Measurements from ENCODE around the gene HOXB6. TPM values are rescaled to one million over a fixed set of nuclear protein-coding genes. Genes with fewer than 3 reads are reported as not detected.

The HOXB6 gene
- total and polyA plus RNA-seq, 9 donors: 0.25 to 10.3 (median 1.2) TPM

DNA sequence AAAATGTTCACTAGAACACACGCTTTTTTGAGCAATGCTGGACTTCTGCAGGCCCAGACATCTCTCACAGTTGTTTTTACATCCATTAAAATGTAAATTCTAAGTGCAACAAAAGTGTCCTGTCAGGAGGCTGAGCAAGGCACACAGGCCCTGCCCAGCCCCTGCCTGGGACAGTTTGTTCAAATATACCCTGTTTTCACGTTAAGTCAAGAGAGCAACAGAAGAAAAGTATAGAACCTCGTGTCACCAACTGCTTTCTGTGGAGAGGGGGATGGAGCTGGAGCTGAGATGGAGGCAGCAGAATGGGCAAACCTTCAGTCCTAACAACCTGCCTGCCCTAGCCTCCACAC is 55.5 kb downstream of the HOXB6 start:
- H3K9me3 ChIP-seq: peaks cover 0 to 4% of the 10 kb centered on the region in 2 donors
- no peaks in the 10 kb centered on the region for H3K36me3 ChIP-seq
- no peaks in the 10 kb centered on the region for H3K4me1 ChIP-seq (ENCODE audit: insufficient read depth)
- H3K4me3 ChIP-seq: no peak overlapping the region
- H3K27me3 ChIP-seq: no peaks in the 10 kb centered on the region
- no peak overlapping the region for H3K27ac ChIP-seq
- WGBS, 3 donors: 71 to 74% (median 72%) methylated on average over 3 of the region's 3 CpGs
- TF ChIP-seq POLR2A (IDR thresholded peaks at IDR 0.05): no peak
- intact Hi-C loops (cut with DNase I): loop anchor here in 1 of 4 donors (5.0 kb wide), 1 partner anchor 1603 kb away; the partner anchor contains the start of gene PPP1R9B
- no peak for DNase-seq

DNA sequence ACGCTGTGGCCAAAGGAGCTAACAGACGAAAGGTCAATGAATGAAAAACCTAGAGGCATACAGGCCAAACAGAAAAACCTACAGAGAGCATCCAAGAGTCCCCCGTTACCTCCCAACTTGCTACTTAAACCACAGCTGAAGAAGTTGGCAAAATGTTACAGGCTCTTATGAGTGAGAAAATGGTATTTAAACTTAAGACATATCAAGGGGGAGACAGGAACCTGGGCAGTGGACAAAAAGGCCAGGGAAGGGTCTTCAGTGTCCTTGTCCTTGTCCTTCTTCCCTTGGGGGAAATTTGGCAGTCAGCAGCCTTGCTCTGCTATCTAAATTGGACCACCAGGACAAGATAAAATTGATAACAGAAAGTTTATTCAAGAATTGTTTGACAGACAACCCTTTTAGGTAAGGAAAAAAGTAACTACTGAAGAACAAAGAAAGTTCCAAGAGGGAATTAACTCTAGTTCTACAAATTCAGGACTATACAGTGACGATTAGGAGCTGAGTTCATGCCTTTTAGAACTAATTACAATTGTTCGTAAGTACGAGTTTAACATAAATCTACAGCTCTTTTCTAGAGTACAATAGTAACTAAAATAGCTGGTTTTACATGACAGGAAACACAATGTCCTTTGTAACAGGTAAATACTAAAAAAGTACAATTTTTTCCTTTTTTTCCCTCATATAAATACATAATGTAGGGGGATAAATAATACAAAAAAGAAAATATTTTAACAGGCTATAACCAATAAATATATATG is 56.1 kb downstream of the HOXB6 start:
- 59 to 65% (median 62%) methylated on average over 6 of the region's 6 CpGs for WGBS, 3 donors
- TF ChIP-seq EP300 (IDR thresholded peaks at IDR 0.05): no peak
- TF ChIP-seq POLR2A (IDR thresholded peaks at IDR 0.05): no peak
- TF ChIP-seq, protein P1, sequence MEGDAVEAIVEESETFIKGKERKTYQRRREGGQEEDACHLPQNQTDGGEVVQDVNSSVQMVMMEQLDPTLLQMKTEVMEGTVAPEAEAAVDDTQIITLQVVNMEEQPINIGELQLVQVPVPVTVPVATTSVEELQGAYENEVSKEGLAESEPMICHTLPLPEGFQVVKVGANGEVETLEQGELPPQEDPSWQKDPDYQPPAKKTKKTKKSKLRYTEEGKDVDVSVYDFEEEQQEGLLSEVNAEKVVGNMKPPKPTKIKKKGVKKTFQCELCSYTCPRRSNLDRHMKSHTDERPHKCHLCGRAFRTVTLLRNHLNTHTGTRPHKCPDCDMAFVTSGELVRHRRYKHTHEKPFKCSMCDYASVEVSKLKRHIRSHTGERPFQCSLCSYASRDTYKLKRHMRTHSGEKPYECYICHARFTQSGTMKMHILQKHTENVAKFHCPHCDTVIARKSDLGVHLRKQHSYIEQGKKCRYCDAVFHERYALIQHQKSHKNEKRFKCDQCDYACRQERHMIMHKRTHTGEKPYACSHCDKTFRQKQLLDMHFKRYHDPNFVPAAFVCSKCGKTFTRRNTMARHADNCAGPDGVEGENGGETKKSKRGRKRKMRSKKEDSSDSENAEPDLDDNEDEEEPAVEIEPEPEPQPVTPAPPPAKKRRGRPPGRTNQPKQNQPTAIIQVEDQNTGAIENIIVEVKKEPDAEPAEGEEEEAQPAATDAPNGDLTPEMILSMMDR (IDR thresholded peaks at IDR 0.05): no peak
- Histone ChIP-seq H3K27ac (no peak overlapping the region), H3K4me3 (no peak overlapping the region), H3K4me1 (ENCODE audit: insufficient read depth) (no peaks in the 10 kb centered on the region), H3K36me3 (no peaks in the 10 kb centered on the region), H3K9me3 (peaks cover 0 to 4% of the 10 kb centered on the region in 2 donors), H3K27me3 (no peaks in the 10 kb centered on the region)
- intact Hi-C loops (cut with DNase I): loop anchor here in 1 of 4 donors (5.0 kb wide), 1 partner anchor 1604 kb away; the partner anchor contains the start of gene PPP1R9B
- no peak for DNase-seq

DNA sequence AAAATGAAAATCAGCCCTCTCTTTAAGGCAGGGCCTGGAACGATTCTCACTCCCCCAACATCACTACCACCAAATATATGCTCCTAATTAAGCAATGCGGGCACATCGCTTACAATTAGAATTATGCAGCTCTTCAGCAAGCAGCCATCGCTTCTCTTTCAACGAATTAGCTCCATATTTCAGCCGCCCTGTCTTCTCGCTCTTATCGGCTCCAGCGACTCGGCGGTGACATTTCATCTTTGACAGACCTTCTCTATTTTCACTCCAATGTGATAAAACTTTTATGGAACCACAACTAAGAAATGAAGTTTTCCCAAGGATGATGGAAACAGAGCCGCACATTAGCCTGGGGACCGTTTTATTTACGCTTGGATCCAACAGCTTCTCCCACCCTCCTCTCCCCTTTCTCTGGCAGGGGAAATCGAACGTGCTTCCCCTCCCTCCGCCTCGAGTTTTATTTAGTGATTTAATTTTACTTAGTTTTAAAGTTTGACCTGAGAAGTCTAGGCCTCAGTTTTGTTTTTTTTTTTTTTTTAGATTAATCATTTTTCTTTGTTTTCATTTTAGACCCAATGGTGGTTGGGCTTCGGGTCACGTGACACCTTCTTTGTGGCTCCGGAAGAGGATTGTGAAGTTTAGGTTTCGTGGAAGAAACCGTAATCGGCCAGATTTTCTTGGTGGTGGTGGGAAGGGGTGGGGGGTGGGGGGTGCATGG is 56.8 kb downstream of the HOXB6 start:
- Histone ChIP-seq H3K4me3 (peak overlapping the region; percentile 17), H3K27ac (no peak overlapping the region), H3K9me3 (peaks cover 0 to 4% of the 10 kb centered on the region in 2 donors), H3K36me3 (no peaks in the 10 kb centered on the region), H3K27me3 (no peaks in the 10 kb centered on the region), H3K4me1 (ENCODE audit: insufficient read depth) (no peaks in the 10 kb centered on the region)
- DNase-seq: no peak
- WGBS, 3 donors: 24 to 33% (median 27%) methylated on average over 24 of the region's 24 CpGs
- intact Hi-C loops (cut with DNase I): loop anchor here in 1 of 4 donors (5.0 kb wide), 1 partner anchor 1604 kb away; the partner anchor contains the start of gene PPP1R9B
- TF ChIP-seq POLR2A (IDR thresholded peaks at IDR 0.05): no peak
- TF ChIP-seq, protein P1 (IDR thresholded peaks at IDR 0.05): no peak
- TF ChIP-seq EP300 (IDR thresholded peaks at IDR 0.05): no peak

DNA sequence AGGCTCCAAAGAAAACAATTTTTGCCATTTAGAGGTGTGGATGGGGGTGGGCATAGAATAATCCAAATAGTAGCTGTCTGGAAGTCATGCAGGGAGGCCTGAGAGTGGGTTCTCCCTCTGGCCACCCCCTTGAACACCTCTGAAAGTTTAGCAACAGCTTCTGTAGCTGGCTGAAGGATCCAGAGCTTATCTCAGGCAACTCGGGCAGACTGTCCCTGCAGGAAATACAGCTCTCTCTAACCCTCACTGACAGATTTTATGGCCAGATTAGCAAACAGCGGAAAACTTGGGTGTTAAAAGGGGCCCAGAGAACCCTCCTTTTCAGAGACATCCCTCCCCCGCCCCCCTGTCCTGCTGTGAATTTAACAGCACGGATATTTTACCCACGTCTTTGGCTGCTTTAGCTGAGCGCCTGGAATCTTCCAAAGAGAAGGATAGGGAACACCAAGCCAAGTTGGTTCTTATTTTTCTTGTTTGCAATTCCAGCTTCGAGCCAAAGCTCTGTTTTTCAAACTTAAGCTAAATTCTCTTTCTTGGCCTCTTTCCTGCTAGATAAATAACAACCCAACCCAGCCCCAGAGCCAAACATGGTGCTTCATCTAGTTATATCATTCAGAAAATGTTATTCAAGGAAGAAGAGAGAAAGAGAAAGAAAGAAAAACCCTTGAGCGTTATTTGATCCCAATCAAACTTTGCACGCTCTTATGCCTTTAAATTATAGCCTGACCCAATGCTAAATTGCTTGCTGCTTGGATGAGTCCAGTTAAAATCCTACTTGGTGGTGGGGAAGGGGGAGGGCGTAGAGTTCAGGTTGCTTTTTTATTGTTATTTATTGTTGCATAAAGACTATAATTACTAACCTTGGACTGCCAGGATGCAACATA is 57.6 kb downstream of the HOXB6 start:
- Histone ChIP-seq H3K4me3 (peak overlapping the region; percentile 17), H3K36me3 (no peaks in the 10 kb centered on the region), H3K4me1 (ENCODE audit: insufficient read depth) (no peaks in the 10 kb centered on the region), H3K27me3 (no peaks in the 10 kb centered on the region), H3K27ac (no peak overlapping the region), H3K9me3 (peaks cover 0 to 4% of the 10 kb centered on the region in 2 donors)
- intact Hi-C loops (cut with DNase I): loop anchor here in 1 of 4 donors (5.0 kb wide), 1 partner anchor 1605 kb away; the partner anchor contains the start of gene PPP1R9B
- 22 to 31% (median 29%) methylated on average over 10 of the region's 10 CpGs for WGBS, 3 donors
- DNase-seq: no peak
- TF ChIP-seq, protein P1 (IDR thresholded peaks at IDR 0.05): no peak
- TF ChIP-seq POLR2A (IDR thresholded peaks at IDR 0.05) (no peak), EP300 (IDR thresholded peaks at IDR 0.05) (no peak)

Data from ovary (tissue), 9 donors.